Activated naive CD8-positive, alpha-beta T cell treated with anti-CD3 and anti-CD28 coated beads for 36 hours (primary cell): ENCODE data around the gene MCM9. TPM values are rescaled to one million over a fixed set of nuclear protein-coding genes. Genes with fewer than 3 reads are reported as not detected.
"Not testable (repeated sequence)": the region's sequence is repeated elsewhere in the genome, so short reads cannot be mapped to it uniquely, and the experiment has no call there.

Experiments used
- DNase-seq: peaks from one replicate; pipeline ENCODE4 v3.0.0; 2021
- H3K27ac Mint-ChIP-seq: one replicate; pipeline ENCODE4 v1.8.0; 2022; ENCODE audit warnings: mild to moderate bottlenecking, moderate library complexity, mixed read lengths
- H3K27me3 Mint-ChIP-seq: one replicate; pipeline ENCODE4 v1.8.0; 2022; ENCODE audit warnings: mild to moderate bottlenecking, mixed read lengths
- H3K36me3 Mint-ChIP-seq: one replicate; pipeline ENCODE4 v1.8.0; 2021; ENCODE audit warnings: mild to moderate bottlenecking, mixed read lengths
- H3K4me1 Mint-ChIP-seq: one replicate; pipeline ENCODE4 v1.8.0; 2021; ENCODE audit warnings: mixed read lengths
- H3K4me3 Mint-ChIP-seq: one replicate; pipeline ENCODE4 v1.8.0; 2022; ENCODE audit warnings: mild to moderate bottlenecking, moderate library complexity, mixed read lengths
- H3K9me3 Mint-ChIP-seq: one replicate; pipeline ENCODE4 v1.8.0; 2022; ENCODE audit warnings: mixed read lengths
- total RNA-seq, 2 experiments: library from RNA; stranded (reverse); gene quantifications; one replicate each; pipeline ENCODE4 v1.2.3, GENCODE V29; 2021

Gene MCM9
- total RNA-seq, 2 experiments from 2014 or later = 20.0 to 20.3 TPM

DNA sequence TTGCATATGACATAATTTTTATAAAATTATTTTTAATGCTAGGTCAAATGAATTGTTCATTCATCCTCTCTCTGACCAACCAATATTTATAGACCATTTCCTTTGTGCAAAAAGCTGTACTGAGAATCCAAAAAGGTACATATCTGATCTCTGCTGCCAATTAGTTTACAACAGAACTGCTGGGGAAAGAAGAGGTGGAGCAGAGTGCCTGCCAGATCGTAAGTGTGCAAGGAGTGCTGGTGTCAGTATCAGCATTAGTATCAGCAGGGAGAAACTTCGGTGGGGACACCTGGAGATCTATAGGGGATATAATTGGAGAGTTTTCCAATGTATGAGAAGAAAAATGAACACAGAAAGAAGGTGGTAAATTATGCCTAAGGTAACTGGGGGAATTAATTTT lies 104.3 kb downstream of the MCM9 start:
- Mint-ChIP-seq H3K9me3 (peaks cover 15% of the 10 kb centered on the region), H3K36me3 (peaks cover 25% of the 10 kb centered on the region), H3K27ac (no peak overlapping the region), H3K4me1 (peaks cover 25% of the 10 kb centered on the region), H3K27me3 (no peaks in the 10 kb centered on the region), H3K4me3 (no peak overlapping the region)
- DNase-seq = no peak

- peaks cover 21% of the 10 kb centered on the region for H3K4me1 Mint-ChIP-seq
Observed at GRCh38 chr6:118829817-118830478, 105.0 kb downstream of the MCM9 start.

GRCh38 chr6:118826096-118826495 lies 108.9 kb downstream of the MCM9 start:
- peaks cover 5% of the 10 kb centered on the region for H3K9me3 Mint-ChIP-seq
- H3K36me3 Mint-ChIP-seq = peaks cover 39% of the 10 kb centered on the region
- no peak for DNase-seq
- peak overlapping the region; percentile 46 for H3K27ac Mint-ChIP-seq
- peaks cover 3% of the 10 kb centered on the region for H3K4me1 Mint-ChIP-seq
- no peak overlapping the region for H3K4me3 Mint-ChIP-seq
- no peaks in the 10 kb centered on the region for H3K27me3 Mint-ChIP-seq

More at GRCh38 chr6:118829817-118830478, 105.0 kb downstream of the MCM9 start:
- Mint-ChIP-seq H3K4me3 (no peak overlapping the region), H3K9me3 (peaks cover 9% of the 10 kb centered on the region), H3K27me3 (no peaks in the 10 kb centered on the region), H3K36me3 (peaks cover 29% of the 10 kb centered on the region), H3K27ac (no peak overlapping the region)
- DNase-seq = no peak

GRCh38 chr6:118825661-118826060 lies 109.3 kb downstream of the MCM9 start:
- Mint-ChIP-seq H3K36me3 (peaks cover 42% of the 10 kb centered on the region), H3K27ac (no peak overlapping the region), H3K4me3 (no peak overlapping the region), H3K9me3 (peaks cover 6% of the 10 kb centered on the region), H3K27me3 (no peaks in the 10 kb centered on the region), H3K4me1 (peaks cover 3% of the 10 kb centered on the region)
- DNase-seq = no peak

GRCh38 chr6:118815495-118815894 lies 119.5 kb downstream of the MCM9 start:
- Mint-ChIP-seq H3K9me3 (peaks cover 19% of the 10 kb centered on the region), H3K4me3 (no peak overlapping the region), H3K36me3 (peaks cover 39% of the 10 kb centered on the region), H3K27me3 (no peaks in the 10 kb centered on the region), H3K27ac (peak overlapping the region; percentile 7), H3K4me1 (peaks cover 38% of the 10 kb centered on the region)
- no peak for DNase-seq

DNA sequence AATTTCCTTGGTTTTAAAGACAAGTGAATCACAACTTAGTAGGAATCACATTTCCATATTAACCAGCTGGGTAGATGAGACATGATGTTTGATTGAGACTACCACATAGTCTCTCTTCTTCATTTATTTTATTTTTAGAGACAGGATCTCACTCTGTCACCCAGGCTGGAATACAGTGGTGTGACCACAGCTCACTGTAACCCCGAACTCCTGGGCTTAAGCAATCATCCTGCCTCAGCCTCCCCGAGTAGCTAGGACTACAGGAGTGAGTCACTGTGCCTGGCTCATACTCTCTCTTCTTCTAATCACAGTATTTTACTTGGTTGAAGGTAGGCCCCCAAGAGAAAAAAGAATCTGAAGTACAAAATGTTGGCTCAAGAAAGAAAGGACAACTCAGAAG lies 121.2 kb downstream of the MCM9 start:
- H3K27ac Mint-ChIP-seq = no peak overlapping the region

GRCh38 chr6:118812970-118813369 lies 122.0 kb downstream of the MCM9 start:
- Mint-ChIP-seq H3K27me3 (no peaks in the 10 kb centered on the region), H3K27ac (no peak overlapping the region), H3K36me3 (peaks cover 38% of the 10 kb centered on the region), H3K4me1 (peaks cover 62% of the 10 kb centered on the region), H3K9me3 (peaks cover 17% of the 10 kb centered on the region), H3K4me3 (no peak overlapping the region)
- DNase-seq = no peak

More for the DNA sequence above, 121.2 kb downstream of the MCM9 start:
- Mint-ChIP-seq H3K9me3 (peaks cover 16% of the 10 kb centered on the region), H3K27me3 (no peaks in the 10 kb centered on the region), H3K4me3 (no peak overlapping the region), H3K36me3 (peaks cover 42% of the 10 kb centered on the region), H3K4me1 (peaks cover 55% of the 10 kb centered on the region)
- DNase-seq = no peak

GRCh38 chr6:118810420-118811027 lies 124.4 kb downstream of the MCM9 start:
- peak overlapping the region; percentile 26 for H3K4me3 Mint-ChIP-seq
- peaks cover 17% of the 10 kb centered on the region for H3K9me3 Mint-ChIP-seq
- peak overlapping the region; percentile 87 for H3K27ac Mint-ChIP-seq

DNA sequence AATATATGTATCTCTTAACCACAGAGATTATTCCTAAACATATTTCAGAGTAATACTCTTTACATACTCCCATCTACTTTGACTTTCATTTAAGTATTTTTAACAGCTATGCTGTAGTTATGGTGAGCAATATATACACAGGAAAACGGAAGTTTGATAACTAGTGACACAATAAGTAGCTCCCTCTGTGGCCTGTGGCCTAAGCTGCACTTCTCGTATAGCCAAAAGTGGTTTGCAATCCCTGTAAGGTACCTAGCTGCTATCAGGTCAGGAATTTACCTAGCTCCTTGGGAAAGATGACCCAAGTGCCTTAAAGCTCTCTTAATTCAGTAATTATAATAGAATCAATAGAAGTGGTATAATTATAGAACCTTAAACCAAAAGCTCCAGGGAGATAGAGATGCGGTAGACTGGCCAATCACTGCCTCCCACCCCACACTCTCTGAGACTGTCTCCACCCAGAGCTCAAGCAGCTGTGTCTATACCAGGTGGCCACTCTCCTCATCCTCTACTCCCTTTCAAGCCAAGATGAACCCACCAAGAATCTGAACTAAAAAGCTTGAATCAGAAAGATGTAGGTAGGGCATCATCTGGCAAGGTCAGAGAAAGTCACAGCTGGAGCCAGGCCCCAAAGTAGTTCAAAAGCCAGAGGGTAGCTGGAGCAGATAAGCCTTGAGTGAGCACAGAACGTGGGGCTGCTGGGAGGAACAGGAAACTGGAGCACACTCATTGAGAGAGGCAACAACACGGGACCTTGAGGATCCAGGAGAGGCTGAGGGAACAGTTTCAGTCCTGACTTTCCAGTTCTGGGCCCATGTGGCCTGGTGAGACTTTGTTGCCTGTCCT lies 125.9 kb downstream of the MCM9 start:
- no peak for DNase-seq
- no peak overlapping the region for H3K4me3 Mint-ChIP-seq
- H3K36me3 Mint-ChIP-seq = peaks cover 27% of the 10 kb centered on the region
- H3K9me3 Mint-ChIP-seq = peaks cover 17% of the 10 kb centered on the region
- H3K27me3 Mint-ChIP-seq = no peaks in the 10 kb centered on the region
- H3K27ac Mint-ChIP-seq = peak overlapping the region; percentile 87
- H3K4me1 Mint-ChIP-seq = peaks cover 49% of the 10 kb centered on the region

More at GRCh38 chr6:118810420-118811027, 124.4 kb downstream of the MCM9 start:
- peak; percentile 64 for DNase-seq
- no peaks in the 10 kb centered on the region for H3K27me3 Mint-ChIP-seq
- H3K36me3 Mint-ChIP-seq = peaks cover 31% of the 10 kb centered on the region
- H3K4me1 Mint-ChIP-seq = peaks cover 56% of the 10 kb centered on the region

DNA sequence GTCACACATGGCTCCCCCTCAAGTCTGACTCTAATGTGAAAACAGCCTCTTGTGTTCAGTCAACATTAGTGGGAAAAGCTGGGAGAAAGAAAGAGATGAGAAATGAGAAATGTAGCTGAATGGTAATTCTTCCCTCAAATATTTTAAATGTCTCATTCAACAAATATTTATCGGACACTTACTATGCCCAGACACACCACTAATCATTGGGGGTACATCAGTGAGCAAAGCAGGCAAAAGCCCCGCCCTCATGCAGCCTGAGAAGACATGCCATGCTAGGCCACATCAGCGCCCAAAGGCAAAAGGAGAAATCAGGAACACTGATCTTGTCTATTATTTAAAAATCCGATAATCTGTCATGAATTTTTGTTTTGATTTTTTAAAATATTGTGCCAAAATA lies 130.9 kb downstream of the MCM9 start:
- DNase-seq = no peak
- Mint-ChIP-seq H3K36me3 (peaks cover 5% of the 10 kb centered on the region), H3K9me3 (peaks cover 2% of the 10 kb centered on the region), H3K27me3 (no peaks in the 10 kb centered on the region), H3K27ac (no peak overlapping the region), H3K4me3 (no peak overlapping the region), H3K4me1 (peaks cover 18% of the 10 kb centered on the region)

GRCh38 chr6:118801257-118801656 lies 133.7 kb downstream of the MCM9 start:
- H3K27ac Mint-ChIP-seq = no peak overlapping the region
- no peak overlapping the region for H3K4me3 Mint-ChIP-seq
- no peaks in the 10 kb centered on the region for H3K27me3 Mint-ChIP-seq
- peaks cover 10% of the 10 kb centered on the region for H3K36me3 Mint-ChIP-seq
- peaks cover 10% of the 10 kb centered on the region for H3K9me3 Mint-ChIP-seq
- peaks cover 14% of the 10 kb centered on the region for H3K4me1 Mint-ChIP-seq
- no peak for DNase-seq

DNA sequence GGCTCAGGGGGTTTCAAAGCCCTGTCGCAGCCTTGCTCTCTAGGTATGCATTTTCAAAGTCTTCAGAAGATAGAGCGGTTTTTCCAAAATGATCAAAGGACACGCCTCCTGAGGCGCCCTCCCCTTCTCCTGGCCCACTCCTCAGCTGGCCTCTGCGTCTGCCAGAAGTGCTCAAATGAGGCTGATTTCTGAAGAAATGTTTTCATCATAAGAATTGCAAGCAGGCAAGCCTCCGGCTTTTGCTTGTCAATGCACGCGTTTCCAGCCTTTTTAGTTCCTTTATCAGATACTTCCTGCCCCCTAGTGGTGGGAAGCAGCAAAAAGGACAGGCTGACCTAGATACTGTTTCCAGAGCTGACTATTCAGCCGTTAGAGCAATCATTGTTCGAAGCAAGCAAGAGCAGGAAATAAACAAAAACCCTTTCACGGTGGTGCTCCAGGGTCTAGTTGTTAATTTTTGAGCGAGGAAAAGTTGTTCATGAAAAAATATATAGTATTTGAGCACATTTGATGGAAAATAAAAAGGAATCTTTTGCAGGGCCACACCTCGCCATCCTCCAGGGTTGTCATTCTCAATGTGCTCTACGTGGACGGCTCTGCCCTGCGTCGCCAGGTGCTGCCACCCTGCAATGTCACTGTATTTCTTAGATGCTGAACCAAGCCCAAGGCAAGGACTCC lies 134.4 kb downstream of the MCM9 start:
- Mint-ChIP-seq H3K27me3 (no peaks in the 10 kb centered on the region), H3K4me3 (peak overlapping the region; percentile 50), H3K4me1 (peaks cover 17% of the 10 kb centered on the region), H3K27ac (peak overlapping the region; percentile 51), H3K9me3 (peaks cover 17% of the 10 kb centered on the region), H3K36me3 (peaks cover 18% of the 10 kb centered on the region)
- DNase-seq = peak; percentile 76

DNA sequence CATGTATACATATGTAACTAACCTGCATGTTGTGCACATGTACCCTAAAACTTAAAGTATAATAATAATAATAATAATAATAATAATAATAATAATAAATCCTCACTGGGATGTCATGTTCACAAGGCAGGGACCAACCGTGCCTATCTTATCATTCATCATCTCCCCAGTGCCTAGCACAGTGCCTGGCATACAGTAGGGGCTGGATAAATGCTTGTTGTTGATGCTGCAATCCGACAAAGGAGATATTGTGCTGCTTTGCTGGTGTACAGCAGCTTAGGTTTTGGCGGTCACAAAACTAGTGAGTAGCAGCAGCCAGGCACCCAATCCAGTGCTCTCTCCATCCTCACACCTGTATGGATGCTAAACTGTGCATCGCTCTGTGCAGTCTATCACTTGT lies 135.1 kb downstream of the MCM9 start:
- Mint-ChIP-seq H3K27ac (no peak overlapping the region), H3K4me1 (peaks cover 17% of the 10 kb centered on the region), H3K9me3 (peaks cover 20% of the 10 kb centered on the region), H3K36me3 (peaks cover 25% of the 10 kb centered on the region), H3K27me3 (no peaks in the 10 kb centered on the region), H3K4me3 (no peak overlapping the region)
- DNase-seq = no peak

GRCh38 chr6:118796548-118796947 lies 138.4 kb downstream of the MCM9 start:
- Mint-ChIP-seq H3K9me3 (peaks cover 29% of the 10 kb centered on the region), H3K4me1 (peaks cover 24% of the 10 kb centered on the region), H3K36me3 (peaks cover 36% of the 10 kb centered on the region), H3K4me3 (peak overlapping the region; percentile 14), H3K27ac (peak overlapping the region; percentile 38)
- DNase-seq = peak; percentile 62
- not testable (repeated sequence) for H3K27me3 Mint-ChIP-seq

GRCh38 chr6:118791499-118791898 lies 143.5 kb downstream of the MCM9 start:
- Mint-ChIP-seq H3K27ac (peak overlapping the region; percentile 55), H3K4me3 (no peak overlapping the region), H3K27me3 (no peaks in the 10 kb centered on the region), H3K4me1 (peaks cover 32% of the 10 kb centered on the region), H3K9me3 (peaks cover 24% of the 10 kb centered on the region), H3K36me3 (peaks cover 35% of the 10 kb centered on the region)
- no peak for DNase-seq
